ENCODE data around the gene XPC.

The XPC gene

DNA sequence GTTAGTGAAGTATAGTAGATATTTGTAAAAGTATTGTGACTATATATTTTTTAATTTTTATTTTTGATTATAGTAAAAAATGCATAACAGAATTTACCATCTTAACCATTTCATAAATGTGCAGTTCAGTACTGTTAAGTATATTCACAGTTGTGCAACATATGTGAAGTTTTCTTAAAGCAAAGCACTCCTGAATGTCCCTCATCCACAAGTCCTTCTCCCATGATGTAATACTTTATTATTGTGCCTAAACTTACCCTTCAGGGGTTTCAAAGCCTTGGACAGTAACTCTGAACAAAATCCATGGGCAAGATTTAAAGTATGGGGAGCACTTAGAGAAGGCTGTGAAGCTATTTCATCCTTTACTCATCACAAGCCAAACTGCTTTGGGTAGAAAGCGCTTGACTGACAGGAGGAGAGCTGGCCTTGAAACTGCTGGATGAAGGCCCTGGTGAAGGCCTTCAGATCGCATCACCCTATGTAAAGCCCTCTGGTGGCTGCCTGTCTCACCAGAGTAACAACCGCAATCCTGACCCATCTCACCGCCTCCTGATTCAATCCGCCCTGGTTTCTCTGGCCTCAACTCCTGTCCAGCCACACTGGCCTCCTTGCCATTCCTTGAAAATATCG lies 28.3 kb upstream of the XPC start:
- DNase-seq: no peak

DNA sequence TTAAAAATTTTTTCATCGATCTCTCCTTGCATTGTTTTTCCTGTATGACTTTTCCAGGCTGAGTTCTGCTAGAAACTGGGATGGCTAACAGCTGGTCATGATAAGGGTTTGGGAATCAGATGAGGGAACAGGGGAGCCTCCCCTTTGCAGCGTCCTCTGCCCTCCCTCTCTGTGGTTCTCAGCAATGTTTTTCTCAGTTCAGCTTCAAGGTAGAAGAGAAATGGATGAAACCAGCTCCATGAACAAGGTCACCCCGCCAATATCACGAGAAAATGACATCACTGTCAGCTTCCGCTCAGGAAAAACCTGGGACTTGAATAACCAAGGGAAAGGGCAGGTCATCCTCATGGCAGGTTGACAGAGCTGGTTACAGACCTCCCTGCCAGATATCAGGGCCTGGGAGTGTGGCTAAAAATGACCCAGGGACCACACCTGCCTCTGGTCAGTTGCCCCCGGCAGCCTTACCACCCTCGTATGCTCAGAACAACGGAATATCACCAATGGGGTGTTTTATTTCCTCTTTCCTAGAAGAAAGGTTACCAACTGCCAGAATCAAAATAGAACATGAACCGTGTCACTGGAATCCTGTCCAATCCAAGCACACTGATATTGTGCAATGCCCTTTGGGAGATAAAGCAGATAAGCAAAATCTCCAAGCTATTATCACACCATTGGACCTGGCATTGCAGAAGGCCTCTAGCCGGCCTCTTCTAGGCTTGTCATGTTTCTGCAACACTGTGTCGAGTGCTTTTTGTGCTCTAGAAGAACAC lies 26.3 kb upstream of the XPC start:
- no peak for DNase-seq

DNA sequence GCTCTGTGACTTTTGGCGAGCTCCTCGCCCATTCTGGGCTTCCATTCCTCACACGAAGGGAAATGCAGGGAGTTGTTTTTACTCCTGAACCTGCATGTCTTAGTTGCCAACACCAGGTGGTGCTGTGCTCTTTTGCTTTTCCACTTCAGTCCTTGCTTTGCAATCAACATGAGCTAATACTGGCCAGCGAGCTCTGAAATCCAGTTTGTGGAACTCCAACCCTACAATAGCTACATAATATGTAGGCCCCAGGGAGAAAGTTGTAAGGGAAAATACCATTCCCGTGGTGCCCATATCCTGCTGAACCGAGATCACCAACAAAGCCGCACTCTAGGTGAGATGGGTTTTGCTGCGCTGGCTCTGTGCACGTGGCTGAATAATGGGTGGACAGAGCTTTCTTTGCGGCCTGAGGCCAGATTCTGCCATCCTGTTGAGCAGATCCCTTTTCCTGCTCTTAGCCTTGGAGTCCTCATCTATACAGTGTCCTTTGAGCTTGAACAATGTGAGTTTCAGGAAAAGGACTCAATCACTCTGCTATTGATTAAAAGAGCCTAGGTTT lies 25.2 kb upstream of the XPC start:
- peak; percentile 67 for DNase-seq

DNA sequence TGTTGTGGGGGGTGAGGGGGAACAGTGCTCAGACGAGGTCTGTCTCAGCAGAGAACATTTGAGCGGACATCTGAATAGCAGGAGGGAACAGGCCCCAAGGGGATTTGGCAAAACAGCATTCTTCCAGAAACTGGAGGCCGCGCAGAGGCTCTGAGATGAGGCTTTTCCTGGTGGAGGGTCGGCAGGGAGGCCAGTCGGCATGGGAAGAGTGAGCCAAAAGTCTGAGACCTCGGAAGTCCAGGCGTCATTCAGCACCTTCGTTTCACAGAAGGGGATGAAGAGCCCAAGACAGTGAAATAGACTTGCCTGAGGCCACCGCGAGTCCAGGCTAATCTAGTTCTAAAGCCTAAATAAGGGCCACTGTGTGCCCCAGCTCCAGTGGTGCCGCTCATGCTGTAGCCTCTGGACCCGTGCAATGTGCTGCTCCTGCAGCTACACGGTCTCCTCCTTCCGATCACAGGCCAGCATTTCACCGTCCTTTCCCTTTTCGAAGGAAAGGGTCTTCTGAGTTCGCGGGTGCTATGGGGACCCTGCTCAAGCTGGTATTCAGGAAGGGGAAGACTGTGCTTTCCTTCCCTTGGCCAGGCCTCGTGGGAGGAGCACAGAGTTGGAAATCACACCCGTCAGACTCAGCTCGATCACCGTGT lies 24.6 kb upstream of the XPC start:
- no peak for DNase-seq

DNA sequence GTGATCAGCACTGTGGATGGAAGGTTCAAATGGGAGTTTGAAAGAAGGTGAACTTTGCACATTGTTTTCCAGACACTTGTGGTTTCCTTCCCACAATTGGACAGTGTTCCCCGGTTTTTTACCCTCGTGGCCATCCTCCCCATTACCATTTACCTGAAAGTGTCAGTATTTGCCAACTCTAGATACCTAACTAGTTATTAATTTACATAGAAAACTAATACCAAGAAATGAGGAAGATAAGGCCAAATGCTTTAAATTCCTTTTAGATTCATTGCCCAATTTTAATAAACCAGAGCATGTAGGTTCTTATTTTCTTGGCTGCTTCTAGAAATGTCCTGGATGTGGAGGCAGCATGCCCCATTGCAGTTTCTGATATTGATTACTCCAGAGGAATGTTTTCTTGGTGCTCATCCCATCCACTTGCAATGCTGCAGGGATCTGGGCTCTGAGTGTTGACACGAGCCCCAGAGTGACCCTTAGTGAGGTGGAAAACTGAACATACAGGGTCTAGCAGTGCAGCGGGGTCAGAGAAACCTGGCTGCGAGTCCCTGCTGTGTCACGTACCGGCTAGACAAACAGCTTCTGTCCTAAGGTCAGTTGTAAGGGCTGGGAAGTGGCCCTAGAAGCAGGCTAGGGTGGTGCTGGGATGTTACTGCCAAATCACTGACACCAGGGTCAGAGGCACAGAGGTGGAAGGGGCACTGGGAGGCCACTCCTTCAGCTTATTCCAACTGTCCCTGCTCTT lies 23.7 kb upstream of the XPC start:
- no peak for DNase-seq

DNA sequence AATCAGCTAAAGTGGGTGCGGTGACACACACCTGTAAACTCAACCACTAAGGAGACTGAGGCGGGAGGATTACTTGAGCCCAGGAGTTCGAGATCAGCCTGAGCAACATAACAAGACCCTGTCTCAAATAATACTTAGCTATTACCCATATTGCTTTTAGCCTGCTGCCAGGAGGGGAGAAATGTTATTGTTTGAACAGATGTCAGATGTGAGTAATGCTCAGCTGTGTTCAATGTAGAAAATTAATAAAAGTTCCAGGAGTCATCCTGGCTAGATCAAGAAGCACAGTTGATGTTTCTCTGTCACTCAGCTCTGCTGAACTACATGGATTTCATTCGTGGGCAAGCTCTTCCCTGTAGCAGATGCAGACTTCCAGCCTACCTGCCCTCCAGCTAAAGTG lies 22.4 kb upstream of the XPC start:
- no peak for DNase-seq

DNA sequence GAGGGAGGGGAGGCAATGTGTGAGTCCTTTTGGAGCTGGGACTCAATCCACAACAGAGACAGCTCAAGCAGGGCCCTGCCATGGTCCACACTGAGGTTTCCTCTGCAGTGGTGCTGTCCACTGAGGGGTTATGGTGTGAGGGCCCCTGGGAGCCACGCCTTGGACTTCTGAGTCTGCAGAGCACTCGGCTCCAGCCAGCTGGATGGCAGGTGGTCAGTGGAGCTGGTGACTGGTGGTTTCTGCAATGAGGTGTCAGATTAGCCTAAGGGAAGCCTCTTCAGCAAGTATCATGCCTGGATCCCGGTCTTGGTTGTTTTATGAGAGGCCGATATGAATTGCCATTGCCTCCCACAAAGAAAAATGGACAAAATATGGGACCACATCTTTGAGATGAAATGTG lies 21.9 kb upstream of the XPC start:
- DNase-seq: no peak

DNA sequence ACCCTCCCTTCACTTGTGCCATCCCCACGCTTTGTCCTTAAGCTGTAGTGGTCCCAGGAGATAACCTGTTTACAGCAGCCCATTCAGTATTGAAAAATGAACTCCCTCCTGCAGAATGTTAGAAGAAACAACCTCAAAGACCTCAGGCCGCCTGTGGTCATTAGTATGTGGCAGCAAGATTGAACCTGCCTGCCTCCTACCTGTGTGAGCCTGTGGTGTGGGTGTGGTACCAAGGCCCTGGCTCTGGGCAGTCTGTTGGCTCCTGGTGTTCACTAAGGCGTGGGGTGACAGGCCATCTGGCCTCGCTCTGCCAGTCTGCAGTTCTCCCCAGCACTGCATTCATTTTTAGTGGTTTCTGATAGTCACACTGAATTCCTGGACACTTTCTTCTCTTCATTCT lies 21.2 kb upstream of the XPC start:
- no peak for DNase-seq

DNA sequence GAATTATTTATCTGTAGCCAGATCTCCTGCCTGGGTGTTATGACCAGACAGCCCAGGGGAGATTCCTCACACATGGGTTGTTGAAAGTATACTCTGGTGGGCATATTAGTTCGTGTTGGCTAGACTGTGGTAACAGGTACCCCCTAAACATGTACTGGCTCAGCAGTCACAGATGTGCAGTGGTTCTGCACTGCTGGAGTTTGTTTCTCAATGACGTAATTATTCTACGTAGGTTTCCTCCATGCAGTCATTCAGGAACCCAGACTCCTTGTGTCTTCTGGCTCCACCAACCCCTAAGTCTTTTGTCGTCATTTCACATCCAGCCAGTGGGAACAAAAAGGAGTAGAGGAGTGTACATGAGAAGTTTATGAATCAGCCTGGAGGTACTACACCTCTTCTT lies 16.5 kb upstream of the XPC start:
- DNase-seq: no peak

DNA sequence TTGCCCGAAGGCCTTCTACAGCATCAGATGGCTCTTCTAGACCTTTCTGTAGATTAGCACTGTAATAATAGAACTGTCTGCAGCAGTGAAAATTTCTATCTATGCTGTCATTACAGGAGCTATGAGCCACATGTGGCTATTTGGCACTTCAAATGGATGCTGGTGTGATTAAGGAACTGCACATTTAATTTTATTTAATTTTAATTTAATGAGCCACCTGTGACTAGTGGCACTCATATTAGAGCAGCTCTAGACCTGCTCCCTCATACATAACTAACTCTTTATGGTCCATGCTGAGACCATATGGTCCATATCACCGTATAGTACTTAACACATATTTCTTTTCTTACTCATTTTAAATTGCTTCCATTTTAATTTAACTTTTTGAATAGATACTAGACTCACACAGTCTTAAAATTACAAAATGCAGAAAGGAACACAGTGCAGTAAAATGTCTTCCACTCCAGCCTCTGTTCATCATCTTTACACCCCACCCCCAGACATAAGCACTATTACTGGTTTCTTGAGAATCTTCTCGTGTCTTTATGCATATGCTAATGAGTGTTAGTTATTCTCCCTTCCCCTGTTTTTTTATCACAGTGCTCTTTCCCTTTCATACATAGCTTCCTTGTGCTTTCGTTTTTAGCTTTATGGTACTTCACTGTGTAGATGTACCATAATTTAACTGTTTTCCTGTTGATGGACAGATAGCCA lies 9.8 kb upstream of the XPC start:
- DNase-seq: no peak

DNA sequence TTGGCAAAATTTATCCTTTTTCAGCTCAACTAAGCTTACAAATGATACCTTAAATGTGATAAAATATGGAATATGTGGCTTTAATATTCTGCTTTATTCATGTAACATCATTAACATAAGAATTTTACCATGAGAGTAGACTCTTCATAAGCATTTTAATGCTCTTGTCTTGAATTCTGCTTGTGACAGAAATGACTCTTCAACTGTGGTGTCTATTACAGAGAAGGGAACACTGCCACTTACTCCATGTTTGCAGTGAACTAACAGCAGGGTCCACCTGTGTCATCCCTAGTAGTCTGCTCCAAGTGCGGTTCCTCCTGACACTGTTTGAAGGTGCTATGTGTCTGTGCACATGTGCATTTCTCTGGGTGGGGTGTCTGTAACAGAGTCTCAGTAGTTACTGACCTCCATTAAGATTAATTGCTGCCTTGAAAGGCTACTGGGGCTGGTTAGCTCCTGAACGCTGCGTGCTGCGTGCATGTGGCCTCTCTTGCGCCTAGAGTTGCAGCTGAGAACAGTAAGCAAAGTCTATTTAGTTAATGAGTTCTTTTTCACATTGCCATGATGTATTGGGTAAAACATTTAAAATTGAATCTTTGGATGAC lies 8.6 kb upstream of the XPC start:
- DNase-seq: no peak

DNA sequence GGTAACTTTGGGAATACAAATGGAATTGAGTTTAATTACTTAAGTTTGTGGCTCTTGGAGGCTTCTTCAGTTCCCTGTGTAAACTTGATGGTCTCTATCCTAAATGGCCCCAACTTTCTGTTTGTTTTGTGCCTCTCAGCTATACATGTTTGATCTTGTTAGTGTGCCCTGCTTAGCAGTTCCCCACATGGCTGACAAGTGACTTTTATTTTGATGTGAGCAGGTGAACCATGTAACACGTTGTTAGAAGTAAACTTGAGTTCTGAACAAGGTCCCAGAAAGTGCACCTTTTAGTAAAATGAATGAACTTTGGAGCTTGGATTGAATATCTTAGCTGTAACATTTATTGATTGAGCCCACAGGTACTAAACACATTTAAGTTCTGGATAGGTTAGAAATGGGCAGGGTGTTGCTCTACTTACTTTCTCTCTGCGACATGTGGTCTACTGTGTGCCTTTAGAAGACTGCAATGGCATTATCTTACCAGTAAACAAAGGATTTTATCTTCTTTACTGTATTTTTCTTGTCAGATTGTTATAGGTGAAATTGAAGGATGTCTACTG lies 4.7 kb upstream of the XPC start:
- no peak for DNase-seq

DNA sequence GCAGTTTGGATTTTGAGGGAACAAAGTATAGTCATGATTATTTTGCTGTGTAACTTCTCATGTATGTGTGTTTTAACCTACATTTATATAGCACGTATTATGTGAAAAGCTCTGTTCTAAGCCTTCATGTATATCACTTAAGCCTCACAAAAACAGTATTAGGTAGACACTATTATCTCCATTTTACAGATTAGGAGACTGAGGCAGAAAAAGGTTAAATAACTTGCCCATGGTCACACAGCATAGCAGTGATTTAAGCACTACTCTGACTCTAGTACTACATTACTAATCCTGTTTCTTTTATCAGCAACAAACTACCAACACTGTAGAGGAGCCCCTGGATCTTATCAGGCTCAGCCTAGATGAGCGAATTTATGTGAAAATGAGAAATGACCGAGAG lies 2.9 kb upstream of the XPC start:
- no peak for DNase-seq

DNA sequence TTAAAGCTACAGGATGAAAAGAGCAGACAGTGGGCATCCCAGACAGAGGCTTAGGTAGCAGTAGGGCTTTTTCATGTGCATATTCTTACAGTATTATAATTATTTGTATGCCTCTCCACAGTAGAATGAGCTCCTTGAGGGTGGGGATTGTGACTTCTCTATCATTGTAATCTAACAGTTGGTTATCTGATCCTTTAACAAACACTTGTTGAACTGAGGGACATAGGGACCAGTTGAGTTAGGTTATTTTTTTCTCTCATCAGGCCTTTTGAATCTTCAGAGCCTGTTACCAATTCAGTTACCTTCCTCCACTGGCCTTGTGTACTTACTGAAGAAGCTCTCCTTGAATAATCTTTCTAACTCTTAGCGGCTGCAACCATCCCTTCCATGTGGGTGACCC lies 1.4 kb upstream of the XPC start:
- DNase-seq: no peak

DNA sequence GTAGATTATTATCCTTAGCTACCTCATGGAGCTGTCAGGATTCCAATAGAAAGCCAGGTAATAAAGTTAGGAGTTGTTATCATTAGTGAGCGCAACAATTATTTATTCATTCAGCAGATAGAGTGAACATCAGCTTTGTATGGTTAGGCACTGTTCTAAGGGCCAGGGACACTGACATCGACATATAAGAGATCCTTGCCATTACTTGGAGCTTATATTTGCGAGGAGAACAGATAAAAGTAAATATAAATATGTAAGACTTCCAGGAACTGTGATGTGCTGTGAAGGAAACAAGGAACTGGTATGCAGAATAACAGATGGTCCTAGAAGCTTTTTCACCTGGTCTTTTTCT lies 689 bp upstream of the XPC start:
- no peak for DNase-seq

DNA sequence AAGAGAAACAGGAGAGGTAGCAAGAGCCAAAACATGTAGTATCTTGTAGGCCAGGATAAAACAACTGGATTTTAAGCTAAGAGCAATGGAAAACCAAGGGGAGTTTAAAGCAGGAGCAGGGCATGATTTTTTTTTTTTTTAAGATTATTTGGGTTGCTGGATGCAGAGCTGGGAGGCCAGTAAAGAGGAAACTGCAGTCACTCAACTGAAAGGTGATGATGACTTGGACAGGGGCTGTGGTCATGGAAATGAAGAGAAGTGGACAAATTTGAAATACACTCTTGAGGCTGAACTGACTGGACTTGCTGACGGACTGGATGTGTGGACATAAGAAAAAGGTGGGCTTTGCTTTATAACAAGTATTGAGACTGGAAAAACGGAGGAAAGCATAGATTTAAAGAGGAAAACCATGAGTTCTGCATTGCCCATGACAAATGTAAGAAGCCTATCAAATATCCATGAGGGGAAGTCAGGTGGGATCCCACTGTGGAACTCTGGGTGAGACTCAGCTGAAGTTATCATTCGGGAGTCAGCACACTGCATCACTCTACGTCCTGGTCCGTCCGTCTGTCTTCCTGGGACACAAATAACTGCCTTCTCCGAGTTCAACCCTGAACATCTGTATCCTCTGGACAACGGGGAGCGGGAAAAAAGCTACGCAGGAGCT lies 688 bp downstream of the XPC start:
- no peak for DNase-seq

DNA sequence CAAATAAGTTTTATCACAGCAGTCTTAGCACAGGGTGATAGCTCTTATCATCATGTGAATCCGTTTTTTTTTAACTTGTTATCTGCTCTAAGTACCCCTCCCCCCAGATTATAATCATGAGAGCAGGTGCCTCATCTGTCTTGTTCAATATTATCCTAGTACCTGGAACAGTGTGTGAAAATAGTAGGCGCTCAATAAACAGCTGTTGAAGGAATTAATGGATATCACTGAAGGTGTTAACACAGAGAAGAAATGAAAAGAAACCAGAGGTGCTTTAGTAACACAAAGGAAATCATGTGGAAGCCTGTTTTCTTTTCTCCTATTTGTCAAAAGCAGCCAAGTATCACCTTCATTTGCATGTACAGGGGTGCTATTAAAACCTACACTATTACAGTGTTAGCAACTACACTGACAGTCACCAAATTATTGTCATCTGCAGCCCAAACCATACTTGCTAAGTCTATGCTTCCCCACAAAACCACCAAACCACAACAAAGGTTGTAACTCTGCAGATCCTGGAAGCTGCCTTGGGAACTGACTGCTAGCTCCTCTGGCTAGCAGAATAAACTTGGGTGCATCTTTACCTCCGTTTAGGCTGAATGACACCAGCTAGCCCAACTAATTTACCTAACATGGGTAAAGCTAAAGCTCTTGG lies 2.9 kb downstream of the XPC start:
- DNase-seq: peak; percentile 73

DNA sequence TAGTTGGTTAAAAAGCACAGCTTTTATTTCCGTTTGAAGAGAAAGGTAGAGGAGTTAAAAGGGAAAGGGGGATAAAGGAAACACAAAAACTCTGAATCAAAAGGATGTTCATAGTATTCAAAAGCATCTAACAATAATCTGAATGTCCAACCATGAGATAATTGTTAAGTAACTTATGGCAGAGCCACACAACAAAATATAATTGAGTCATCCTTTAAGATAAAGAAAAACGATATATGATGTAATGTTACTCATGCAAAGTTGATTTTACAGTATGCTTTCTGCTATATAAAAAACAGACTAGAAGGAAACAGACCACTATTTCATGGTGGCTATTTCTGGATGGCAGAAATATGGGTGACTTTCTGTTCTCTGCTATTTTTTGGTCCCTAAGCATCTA lies 3.9 kb downstream of the XPC start:
- DNase-seq: no peak

DNA sequence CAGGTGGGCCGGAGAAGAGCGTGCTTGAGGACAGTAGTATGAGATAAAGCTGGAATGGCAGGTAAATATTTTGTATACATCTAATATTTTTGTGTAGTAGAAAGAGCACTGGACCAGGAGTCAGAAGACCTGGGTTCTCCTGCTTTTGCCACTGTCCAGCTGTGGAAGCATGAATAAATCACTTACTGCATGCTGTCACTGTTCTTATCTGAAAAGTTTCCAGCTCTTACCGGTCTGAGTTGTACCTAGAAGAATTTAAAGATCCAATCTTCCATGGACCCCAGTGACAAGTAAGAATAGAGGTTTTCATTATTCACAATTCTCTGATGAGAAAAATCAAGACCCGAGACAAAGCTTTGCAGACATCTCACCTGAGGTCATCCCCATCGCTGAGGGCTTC lies 5.9 kb downstream of the XPC start:
- DNase-seq: no peak

DNA sequence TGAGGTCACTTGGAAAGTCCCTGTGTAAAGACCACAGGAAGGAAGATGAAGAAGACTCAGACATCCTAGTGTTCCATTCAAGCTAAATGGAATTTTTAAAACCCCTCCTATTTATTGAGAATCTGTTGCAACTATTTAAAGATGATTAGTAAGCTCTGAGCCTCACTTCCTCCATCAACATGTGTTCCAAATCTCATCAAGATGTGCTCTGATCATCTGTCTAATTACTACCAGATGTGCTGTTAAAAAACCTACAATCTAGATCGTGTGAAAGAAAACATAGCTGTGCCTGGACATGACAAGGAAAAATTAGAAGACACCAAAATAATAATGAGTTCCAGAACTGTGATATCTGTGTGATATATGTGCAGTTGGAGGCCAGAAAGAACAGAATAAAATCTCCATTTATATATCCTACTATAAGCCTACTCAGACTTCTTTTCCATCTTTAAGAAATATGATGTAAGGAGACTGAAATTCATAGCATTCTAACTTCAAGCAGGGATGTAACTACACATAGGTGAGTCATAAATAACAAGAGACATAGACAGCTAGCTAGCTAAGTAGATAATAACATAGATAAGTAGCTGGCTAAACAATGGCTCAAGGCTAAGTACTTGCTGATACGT lies 7.8 kb downstream of the XPC start:
- no peak for DNase-seq

Measured in activated effector memory CD4-positive, alpha-beta T cell treated with anti-CD3 and anti-CD28 coated beads, Interleukin-2, amount 50 U/mL, for 16 hours (primary cell).